Measurements from ENCODE around the gene LGALS3.

The LGALS3 gene

DNA sequence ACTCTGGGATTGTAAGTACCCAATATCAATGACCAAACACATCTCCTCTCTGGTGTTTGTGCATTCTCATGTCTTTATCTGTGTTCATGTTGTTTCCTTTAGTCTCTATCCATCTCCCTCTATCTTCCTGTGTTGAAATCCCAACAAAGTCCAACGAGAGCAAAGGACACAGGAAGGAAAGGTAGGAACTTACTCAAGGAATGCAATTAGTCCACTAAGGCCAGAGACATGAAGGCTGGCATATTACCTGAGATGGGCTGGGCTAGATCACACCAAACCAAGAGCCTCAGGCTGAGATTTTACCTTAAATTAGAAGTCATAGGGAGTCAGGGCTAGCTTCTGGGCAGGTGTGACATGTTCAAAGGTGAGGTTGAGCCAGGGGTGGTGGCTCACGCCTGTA is 14.3 kb upstream of the LGALS3 start:
- no peak for DNase-seq (ENCODE audit: low read depth, low spot score)

DNA sequence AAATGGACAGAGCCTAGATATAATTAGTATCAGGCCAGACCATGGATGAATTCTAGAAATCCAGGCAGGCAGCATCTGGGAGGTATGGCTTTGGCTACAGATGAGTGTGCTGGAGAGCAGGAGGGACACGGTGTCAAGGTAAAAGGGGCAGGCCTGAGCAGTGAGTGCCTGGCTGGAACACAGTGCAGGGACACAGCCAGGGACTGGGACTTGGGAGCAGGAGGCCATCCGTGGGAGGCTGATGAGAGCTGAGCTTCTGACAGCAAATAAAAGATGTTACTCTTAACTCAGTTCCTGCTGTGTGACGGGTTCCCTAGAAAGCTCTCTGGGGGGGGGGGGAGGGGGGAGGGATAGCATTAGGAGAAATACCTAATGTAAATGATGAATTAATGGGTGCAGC is 13.6 kb upstream of the LGALS3 start:
- DNase-seq (ENCODE audit: low read depth, low spot score) = no peak

DNA sequence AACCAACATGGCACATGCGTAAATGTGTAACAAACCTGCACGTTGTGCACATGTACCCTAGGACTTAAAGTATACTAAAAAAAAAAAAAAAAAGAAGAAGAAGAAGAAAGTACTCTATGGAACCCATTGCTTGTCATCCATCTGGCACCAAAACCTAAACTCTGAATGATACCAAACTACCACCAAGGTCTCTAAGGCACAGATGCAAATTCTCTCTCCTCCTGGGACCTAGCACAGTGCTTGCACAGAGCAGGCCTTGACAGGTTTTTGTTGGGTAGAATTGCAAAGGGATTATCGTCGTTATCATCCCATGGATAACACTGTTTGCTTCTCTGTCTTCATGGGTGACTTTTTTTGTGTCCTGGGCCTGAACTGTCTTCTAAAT is 13.2 kb upstream of the LGALS3 start:
- no peak for DNase-seq (ENCODE audit: low read depth, low spot score)

DNA sequence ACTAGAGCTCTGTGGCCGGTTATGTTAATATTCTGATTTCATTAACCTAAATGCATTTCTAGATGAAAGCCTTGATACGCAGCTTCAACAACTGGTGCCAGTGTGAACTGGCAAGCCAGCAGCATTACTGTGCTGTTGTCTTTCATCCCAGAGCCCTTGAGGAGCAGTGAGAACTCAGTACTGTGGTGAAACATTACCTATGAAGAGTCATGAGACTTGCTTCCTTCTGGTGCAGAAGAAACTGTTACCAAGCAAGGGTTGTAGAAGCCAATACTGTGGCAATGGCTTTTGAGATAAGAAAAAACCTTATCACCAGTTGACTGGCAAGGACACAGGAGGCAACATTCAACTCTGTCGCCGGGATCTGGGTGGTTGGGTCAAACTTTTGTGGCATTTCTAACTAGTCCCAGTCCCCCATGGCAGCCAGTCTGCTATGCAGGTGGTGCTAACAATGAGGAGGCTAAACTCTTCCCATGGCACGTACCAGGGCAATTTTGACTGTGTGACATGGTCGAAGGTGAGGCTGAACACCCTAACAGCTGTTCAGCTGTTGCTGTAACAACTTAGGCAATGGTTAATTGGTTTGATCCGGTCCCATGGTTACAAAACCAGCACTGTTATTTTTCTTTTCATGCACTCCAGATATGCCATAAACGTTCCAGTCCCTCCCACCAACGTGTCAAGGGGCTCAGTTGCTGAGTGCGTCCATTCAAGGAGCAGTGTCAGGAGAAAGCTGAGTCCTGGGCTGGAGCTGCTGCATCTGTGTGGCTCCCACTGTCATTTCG is 12.6 kb upstream of the LGALS3 start:
- DNase-seq (ENCODE audit: low read depth, low spot score) = no peak

DNA sequence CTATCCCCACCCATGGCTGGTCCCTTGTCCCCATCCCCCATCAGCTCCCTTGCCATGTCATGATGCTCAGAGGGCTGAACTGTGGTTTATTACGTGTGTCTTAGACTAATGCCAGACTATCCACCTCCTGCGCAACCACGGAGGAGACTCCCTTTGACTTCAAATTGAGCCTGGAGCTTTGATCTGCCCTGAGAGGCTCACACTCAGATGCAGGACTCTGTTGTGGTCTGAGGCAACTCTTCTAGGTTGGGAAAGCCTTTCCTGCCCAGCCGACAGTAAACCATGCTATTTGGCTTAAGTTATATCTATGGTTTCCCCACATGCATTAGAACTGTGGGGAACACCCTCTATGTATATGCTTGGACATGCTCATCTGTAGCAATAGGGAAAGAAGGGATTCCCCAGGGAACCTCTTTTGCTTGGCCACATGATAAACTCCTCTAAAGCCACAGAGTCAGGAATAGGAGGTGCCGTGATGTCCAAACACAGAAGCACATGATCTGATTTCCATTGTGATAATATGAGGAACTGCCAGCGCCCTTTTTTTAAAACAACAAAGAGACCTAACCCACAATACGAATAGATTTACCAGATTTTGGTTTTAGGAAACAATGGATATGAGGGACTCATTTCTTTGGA is 11.1 kb upstream of the LGALS3 start:
- DNase-seq (ENCODE audit: low read depth, low spot score) = no peak

DNA sequence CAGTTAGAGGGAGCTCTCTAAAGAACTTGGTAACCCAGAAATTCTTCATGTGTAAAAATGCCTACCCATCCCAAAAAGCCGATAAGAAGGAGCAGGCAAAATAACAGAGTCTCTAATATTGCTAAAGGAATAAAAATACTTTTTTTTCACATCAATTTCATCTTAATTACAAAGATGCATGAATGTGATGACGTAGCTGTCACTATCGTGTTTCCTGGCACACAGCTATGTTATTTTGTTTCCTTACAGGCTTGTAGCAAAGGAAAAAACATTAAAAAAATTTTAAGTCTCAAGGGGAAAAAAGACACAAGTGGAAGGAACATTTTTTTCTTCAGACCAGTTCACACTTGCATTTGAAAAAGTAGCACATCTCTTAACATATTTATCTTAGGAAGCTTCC is 10.3 kb upstream of the LGALS3 start:
- DNase-seq (ENCODE audit: low read depth, low spot score) = no peak

DNA sequence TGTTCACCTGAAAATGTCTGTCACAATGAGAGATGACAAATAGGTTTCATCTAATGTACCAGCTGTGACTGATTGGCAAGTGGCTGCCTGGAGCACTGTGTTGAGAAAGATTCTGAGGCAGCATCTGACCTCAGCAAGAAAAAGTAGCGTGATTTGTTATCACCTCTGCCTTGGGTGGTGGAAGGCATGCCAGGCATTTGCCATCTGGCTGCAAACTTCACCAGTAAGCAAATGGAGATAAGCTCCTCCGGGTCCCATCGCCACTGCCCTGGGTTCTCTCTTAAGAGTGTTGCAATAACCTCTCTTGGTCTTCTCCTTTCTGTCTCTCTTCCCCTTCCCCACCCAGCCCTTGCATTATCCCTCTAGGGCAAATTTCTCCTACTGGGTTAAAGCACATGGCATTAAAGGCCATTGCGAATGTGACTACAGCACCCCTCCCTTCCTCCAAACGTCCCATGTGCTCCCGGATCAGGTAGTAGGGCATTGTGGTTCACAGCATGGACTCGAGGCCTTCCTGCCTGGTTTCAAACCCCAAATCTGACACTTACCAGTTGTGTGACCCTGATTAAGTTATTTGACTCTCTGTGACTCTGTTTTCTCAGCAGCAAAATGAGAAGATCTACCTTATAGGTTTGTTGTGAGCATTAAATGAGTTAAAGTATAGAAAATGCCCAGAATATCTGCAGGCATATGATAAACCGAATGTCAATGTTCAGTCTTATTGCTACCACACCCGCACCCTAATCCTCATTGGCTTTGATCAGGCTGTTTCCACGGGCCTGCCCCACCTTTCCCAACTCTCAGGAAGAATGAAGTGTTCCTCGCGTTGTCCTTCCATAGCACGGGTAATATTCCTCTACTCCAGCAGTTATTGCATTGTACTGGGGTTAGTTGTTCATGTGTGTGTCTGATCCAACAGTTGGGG is 8.2 kb upstream of the LGALS3 start:
- no peak for DNase-seq (ENCODE audit: low read depth, low spot score)

DNA sequence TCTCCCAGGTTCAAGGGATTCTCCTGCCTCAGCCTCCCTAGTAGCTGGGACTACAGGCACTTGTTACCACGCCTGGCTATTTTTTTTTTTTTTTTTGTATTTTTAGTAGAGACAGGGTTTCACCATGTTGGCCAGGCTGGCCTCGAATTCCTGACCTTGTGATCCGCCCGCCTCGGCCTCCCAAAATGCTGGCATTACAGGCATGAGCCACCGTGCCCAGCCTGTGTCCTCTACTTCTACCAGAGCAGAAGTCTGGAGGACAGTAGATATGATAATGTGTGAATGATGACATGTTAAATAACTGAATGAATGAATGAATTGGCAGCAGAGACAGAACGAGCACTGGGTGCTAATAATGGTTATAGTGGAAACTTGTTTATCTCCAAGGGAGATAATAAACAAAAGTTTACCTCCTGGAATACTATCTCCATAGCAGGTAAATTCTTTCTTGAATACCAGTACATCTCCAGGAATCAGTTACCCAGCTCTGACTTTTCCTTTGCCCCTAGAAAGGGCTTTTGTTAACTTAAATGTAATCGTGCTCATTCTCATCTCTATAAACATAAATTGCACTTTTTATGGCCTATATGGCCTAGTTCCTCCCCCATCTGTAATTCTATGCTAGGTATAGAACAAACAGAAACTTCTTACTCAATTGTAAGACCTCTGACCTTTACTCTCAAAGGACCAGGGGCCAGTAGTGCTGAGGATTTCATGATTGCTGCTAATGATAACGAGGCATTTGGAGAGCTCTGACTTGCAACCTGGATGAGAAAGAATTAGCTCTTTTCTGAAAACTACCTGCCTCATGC is 7.2 kb upstream of the LGALS3 start:
- DNase-seq (ENCODE audit: low read depth, low spot score) = no peak

DNA sequence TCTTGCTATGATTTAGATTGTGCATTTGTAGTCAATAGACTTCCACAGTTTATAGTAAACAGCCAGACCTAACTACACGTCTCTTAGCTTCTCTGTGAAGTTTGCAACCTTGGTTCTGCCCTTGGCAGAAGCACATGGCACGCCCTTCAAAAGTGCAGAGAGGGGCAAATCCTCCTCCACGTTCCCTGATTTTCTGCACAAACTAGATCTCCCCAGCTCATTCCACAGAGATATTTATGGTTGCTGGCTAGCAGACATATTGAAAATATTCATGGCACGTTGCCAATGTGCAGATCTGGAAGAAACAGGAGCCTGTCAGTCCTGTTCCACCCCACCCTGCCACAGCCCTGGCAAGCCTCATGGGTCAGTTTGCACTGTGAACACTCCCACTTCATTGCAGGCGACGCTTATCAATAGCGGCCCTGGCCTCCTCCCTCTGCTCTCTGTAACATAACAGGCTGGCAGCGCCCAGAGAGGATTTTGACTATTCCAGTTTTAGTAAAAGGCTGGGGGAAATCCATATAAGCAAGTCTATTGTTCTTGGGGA is 6.5 kb upstream of the LGALS3 start:
- no peak for DNase-seq (ENCODE audit: low read depth, low spot score)

DNA sequence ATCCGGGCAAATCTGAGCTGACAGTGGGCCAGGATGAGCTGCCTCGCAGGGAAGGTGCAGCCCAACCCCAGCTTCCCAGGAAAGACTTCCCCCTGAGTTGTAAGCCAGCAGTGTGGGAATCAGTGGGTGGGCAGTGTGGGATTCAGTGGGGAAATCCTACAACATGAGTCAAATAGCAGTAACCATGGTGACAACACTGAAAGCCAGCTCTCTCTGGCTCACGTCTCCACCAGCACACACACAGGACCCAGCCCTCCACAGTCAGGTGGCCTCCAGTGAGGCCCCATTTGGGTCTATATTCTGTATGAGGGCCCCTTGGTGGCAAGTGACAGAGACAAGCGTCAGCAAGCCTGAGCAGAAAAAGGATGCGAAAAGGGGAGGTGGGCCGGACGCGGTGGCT is 6.0 kb upstream of the LGALS3 start:
- DNase-seq (ENCODE audit: low read depth, low spot score) = no peak

DNA sequence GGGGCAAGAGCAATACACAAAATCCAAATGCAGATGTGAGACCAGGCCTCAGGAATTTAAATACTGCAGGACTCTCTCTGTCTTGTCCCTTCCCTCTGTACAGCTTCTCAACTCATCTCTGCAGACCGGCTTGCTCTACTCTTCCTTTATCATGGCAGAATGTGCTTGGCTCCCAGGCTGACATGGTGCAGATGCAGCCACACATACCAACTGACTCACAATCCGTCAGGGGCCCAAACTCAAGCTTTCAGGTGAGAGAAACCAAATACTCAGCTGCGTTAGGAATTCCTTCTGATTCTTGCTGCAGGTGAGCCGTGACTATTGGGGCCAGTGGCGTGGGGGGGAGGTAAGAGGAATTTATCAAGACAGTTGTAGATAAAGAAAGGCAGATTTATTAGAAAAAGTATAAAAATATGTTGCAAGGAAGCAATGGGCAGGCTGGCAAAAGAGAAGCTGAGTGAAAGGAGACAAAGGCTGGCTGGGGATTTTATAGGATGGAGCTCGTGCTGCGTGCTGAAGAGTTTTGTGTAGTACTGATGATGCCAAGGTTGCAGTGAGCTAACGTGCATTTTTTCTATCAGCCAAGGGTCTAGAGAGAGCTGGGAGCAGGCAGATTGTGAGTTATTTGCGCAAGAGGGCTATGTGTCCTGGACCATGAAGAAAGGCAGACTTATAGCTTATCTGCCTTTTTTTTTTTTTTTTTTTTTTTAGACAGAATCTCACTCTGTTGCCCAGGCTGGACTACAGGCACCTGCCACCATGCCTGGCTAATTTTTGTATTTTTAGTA is 5.0 kb upstream of the LGALS3 start:
- DNase-seq (ENCODE audit: low read depth, low spot score) = no peak

DNA sequence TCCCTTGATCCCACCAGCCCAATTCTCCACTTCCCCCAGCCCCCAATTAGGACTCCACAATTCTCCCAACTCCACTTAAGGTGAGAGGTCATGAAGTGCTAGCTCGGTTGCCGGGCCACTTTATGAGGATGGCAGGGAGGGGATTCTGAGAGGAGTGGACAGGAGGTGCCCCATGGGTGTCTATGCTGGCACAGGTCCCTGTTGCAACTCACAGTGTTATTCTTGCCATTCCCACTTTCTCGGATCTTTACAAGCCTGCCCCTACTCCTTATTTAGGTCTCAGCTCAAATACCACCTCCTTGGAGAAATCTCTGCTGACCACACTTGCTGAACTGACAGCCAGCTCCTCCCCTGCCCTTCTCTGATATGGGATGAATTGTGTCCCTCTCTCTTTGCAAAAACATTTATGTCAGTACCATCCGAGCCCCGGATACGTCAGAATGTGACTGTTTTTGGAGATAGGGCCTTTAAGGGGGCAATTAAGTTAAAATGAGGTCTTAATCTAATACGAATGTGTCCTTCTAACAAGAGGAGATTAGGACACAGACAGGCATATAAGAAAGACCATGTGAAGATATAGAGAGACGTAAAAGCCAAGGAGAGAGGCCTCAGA is 4.2 kb upstream of the LGALS3 start:
- DNase-seq (ENCODE audit: low read depth, low spot score) = no peak

DNA sequence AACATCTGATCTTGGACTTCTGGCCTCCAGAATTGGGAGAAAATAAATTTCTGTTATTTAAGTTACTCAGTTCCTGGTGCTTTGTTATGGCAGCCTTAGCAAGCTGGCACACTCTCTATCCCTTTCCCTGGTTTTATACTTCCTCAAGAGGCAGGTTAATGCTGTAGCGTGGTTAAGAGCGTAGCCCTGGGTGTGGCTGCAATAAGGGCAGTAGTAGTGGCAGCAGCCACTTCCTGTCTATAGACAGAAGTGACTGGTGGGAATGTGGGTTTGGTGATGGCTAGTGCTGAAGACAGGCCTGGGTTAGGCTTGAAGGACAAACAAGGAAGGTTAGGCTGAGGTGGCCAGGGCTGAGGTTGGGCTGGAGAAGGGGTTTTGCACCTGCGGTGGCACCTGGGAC is 3.6 kb upstream of the LGALS3 start:
- no peak for DNase-seq (ENCODE audit: low read depth, low spot score)

DNA sequence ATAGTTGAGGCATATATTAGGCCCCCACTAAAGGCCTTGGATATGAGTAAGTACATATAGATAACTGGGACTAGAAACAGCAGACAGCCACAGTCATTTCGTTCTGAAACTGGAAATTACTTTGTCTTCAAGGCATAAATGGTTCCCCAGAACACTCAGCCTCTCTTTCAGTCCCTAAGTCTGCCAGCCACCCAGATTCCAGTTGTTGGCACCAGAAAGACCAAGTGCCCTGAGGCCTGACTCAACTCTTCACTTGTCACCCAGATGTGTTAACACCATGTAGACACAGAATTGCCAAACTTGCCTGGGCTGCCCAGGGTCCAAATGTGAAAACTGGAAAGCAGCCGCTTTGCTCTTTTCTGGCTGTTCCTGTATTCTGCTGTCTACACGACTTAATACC is 3.0 kb upstream of the LGALS3 start:
- no peak for DNase-seq (ENCODE audit: low read depth, low spot score)

DNA sequence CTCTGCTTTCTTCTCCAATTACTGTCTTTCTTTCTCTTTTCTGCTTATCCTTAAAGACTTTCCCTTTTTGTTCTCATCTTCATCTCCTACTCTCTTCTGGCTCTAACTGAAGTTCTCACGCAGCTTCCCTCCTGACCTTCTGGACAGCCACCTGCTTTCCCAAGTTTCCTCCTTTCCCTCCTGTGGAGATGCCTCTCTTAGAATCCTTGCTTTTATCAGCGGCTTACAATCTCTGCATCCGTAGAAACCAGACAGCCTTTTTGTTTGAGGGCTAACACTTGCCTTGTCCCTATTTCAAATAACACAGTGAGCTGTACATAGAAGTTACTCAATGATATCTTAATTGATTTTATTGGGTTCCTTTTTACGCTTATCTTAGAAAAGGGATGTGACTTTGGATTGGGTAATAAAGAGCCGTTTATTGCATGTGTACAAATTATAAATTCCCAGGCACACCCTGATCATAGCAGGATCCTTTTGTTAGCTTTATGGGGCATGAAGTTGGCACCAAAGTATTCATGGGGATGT is 2.1 kb upstream of the LGALS3 start:
- no peak for DNase-seq (ENCODE audit: low read depth, low spot score)

DNA sequence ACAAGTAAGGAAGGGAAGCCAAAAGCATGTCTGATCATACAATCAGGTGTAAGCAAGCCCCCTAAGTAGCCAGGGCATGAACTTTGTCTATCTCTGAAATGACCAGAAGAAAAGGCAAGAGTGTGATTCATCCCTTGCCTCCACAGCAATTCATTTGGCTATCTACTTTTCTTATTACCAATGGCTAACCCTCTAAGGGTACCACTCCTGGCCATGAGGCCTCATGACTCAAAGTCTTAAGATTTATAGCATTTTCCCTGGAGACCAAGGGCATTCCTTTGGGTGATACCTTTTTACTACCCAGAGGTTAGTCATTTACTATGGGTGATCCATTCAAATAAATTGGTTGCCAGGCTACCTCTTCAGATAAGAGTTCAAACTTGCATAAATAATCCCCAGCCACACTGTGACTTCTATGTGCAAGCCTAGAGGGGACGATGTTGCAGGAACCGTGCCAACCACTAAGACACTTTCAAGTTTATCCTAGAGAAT is 1.5 kb upstream of the LGALS3 start:
- no peak for DNase-seq (ENCODE audit: low read depth, low spot score)

DNA sequence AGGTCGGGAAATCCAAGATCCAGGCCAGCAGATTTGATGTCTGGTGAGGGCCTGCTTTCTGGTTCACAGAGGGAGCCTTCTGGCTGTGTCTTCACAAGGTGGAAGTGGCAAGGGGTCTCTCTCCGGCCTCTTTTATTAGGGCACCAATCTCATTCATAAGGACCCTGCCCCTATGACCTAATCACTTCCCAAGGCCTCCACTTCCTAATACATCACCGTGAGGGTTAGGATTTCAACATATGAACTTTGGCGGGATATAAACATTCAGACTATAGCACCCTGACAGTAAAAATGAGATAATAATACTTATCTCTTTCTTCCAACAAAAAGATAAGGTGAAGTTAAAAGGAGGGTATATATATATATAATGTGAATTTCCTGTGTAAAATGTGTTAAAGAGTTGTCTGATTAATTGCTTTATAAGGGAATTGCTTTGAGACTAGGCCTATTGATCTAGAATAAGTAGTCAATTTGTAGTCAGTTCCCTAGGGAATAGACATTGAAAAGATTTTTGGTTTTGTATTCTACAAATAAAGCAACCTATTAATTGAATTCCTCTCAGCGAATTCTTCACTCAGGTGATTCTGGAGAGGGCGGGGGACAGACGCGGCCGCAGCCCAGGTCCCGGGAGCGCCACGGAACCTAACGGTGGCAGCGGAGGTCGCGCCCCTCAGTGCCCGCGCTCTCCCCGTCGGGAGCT is 516 bp upstream of the LGALS3 start:
- DNase-seq (ENCODE audit: low read depth, low spot score) = no peak

DNA sequence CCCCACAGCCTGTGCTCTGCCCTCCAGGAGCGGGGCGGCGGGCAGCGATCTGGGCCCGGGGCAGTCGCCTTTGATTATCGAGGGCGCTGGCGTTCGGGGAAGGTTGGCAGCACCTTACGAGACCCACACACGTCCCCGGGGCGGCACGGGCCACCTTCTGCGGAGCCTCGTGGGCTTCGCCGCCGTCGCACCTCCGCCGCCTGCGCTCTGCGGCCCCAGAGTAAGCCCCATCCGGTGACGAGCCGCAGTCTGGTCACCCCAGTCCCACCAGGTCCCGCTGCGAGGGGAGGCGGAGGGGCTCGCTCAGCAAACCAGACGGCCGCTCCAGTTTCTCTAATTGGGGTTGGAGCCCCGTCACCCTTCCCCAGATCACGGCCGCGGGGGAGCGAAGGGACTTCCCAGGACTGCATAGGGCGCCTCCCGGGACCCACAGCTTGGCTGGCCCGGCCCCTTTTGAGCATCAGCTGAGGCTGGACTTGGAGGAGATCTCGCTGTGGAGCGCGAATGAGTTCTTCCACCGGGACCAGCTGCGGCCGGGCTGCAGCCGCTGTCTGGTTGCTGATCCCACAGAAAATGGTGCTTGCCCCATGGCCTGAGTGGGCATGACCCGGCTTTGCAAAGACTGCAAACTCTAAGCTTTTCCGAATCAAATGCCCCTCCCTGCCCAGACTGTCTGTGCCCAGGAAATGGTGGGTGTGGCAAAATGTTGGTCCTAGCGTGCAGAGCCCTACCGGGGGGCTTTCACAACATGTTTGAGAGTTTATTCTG is 560 bp downstream of the LGALS3 start:
- no peak for DNase-seq (ENCODE audit: low read depth, low spot score)
